IPS-NIHi11 (cell line): ENCODE data around the gene NDUFB11.

ENCODE experiments used
- DNase-seq: peaks from one replicate; pipeline ENCODE4 v3.0.0; 2012; ENCODE audit warnings: mixed read lengths, low spot score

The NDUFB11 gene

GRCh38 chrX:47174846-47175587 lies 30.5 kb upstream of the NDUFB11 start:
- DNase-seq = no peak

- DNase-seq = no peak
These were observed 29.9 kb upstream of the NDUFB11 start for GRCh38 chrX:47174376-47174775.

DNA sequence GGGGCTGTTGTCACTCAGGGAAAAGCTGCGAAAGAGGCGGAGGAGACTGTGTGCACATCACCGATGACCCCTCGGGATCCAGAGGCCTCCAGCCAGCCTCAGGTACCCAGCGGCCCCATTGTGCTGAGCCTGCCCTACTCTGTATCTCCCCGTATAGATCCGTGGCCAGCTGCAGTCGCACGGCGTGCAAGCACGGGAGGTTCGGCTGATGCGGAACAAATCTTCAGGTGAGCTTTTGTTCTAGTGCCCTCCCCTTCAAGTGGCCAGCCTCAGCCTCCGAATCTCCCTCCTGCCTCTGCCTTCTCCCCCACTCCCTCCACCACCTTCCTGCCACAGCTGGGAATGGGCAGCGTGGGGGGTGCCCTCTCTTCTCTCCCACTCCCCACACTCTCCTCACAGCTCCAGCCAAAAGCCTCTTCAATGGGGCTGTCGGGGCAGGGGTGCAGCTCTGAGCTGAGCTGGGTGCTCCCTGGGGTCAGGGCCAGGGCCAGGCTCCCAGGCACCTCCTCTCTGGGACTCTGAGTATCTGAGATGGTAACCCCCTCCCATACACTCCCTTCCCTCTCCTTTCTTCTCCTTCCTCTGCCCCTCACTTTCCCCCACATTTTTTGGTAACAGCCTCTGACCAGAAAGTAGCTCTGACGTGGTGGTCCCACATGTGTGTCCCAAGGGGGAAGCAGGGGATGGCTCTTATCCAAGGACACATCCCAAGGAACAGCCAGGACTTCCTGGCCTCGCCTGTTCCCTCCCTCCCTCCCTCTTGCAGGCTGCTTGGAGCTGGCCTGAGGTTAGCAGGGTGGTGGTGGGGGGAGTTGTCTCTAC lies 28.7 kb upstream of the NDUFB11 start:
- no peak for DNase-seq

GRCh38 chrX:47172549-47172948 lies 28.0 kb upstream of the NDUFB11 start:
- no peak for DNase-seq

GRCh38 chrX:47171996-47172395 lies 27.5 kb upstream of the NDUFB11 start:
- no peak for DNase-seq

- no peak for DNase-seq
These were observed 26.6 kb upstream of the NDUFB11 start for GRCh38 chrX:47170861-47171692.

- no peak for DNase-seq
These were observed 25.4 kb upstream of the NDUFB11 start for GRCh38 chrX:47169726-47170515.

DNA sequence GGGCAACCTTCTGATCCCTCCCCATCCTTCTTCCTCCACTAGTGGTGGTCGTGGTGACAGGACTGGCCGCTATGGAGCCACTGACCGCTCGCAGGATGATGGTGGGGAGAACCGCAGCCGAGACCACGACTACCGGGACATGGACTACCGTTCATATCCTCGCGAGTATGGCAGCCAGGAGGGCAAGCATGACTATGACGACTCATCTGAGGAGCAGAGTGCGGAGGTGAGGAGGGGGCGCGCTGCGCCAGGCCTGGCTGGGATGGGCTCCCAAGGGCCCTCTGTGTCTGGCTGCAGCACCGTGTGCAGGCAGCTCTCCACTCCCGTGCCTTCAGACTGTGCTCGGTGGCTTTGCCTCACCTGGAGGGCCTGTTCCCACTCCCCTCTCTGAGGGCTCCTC lies 24.8 kb upstream of the NDUFB11 start:
- DNase-seq = no peak

- DNase-seq = no peak
These were observed 24.1 kb upstream of the NDUFB11 start for GRCh38 chrX:47168495-47169073.

DNA sequence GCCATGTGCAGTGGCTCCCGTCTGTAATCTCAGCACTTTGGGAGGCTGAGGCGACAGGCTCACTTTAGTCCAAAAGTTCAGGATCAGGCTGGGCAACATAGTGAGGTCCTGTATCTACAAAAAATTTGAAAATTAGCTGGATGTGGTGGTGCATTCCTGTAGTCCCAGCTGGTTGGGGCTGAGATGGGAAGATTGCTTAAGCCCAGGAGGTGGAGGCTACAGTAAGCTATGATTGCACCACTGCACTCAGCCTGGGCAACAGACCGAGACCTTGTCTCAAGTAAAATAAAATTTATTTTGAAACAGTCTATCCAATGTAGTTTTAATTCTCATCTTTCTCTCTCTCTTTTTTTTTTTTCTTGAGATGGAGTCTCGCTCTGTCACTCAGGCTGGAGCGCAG lies 21.6 kb upstream of the NDUFB11 start:
- no peak for DNase-seq

DNA sequence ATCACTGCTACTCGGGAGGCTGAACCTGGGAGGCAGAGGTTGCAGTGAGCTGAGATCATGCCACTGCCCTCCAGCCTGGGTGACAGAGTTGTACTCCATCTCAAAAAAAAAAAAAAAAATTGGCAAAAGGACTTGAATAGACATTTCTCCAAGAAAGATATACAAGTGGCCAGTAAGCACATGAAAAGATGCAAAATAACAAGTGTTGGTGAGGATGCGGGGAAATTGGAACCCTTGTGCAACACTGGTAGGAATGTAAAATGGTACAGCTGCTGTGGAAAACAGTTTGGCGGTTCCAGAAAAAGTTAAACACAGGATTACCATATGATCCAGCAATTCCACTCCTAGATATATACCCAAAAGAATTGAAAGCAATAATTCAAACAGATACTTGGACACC lies 19.9 kb upstream of the NDUFB11 start:
- no peak for DNase-seq

DNA sequence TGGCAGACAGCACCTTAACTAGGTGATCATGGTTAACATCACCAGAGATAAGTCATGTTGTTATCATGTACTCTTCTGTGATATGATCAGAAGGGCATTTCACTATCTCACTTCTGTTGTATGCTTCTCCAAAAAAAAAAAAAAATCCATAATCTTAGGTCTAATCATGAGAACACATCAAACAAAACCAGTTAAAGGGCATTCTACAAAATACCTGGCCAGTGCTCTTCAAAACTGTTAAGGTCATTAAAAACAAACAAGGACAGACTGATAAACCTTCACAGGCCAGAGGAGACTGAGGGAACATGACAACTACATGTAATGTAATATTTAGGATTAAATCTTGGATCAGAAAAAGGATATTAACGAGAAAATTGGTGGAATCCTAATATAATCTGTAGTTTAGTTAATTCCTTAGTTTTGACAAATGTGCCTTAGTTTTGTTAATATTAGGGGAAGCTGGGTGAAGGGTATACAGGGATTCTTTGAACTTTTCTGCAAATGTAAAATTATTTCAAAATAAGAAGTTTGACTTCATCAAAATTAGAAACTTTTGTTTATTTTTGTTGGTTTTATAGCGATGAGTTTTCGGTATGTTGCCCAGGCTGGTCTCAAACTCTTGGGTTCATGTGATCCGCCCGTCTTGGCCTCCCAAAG lies 18.6 kb upstream of the NDUFB11 start:
- DNase-seq = no peak

DNA sequence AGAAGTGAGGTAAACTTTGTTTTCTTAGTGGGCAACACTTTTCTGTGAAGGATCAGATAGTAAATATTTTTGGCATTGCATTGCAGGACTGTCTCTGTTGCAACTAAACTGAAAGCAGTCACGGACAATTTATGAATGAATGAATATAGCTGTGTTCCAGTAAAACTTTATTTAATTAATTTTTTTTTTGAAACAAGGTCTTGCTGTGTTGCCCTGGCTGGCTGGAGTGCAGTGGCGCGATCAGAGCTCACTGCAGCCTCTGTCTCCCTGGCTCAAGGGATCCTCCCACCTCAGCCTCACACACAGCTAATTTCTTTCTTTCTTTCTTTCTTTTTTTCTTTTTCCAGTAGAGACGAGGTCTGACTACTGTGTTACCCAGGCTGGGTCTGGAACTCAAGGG lies 16.3 kb upstream of the NDUFB11 start:
- no peak for DNase-seq

DNA sequence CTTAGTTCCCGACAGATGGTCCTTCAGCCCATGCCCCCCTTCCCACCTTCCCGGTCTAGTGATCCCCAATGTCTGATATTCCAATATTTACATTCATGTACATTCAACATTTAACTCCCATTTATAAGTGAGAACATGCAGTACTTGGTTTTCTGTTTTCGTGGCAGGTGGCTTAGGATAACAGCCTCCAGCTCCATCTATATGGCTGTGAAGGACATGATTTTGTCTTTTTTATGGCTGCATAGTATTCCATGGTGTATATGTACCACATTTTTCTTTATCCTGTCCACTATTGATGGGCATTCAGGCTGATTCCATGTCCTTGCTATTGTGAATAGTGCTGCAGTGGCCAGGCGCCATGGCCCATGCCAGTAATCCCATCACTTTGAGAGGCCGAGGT lies 14.3 kb upstream of the NDUFB11 start:
- DNase-seq = no peak

GRCh38 chrX:47158131-47158530 lies 13.6 kb upstream of the NDUFB11 start:
- peak; percentile 44 for DNase-seq

GRCh38 chrX:47156611-47157520 lies 12.4 kb upstream of the NDUFB11 start:
- DNase-seq = no peak

- DNase-seq = no peak
These were observed 6.9 kb upstream of the NDUFB11 start for GRCh38 chrX:47151435-47151834.

DNA sequence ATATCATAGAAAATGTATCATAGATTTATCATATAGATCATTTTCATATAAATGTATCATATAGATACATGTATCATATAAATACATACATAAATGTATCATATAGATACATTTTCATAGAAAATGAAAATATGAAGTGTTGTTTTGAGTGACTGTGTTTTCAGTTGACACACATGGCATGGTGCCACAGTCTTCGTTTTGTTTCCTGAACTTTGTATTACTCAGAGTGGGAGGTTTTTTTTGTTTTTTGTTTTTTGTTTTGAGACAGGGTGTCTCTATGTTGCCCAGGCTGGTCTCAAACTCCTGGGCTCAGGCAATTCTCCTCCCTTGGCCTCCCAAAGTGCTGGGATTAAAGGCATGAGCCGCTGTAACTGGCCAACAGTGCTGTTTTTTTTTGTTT lies 4.4 kb upstream of the NDUFB11 start:
- DNase-seq = no peak

- DNase-seq = no peak
These were observed 2.7 kb upstream of the NDUFB11 start for GRCh38 chrX:47146936-47147859.
